Stimulated activated CD4-positive, alpha-beta T cell treated with anti-CD3 and anti-CD28 coated beads, TNF-alpha, amount 100 ng/mL, for 4 hours (primary cell): ENCODE results near the gene KIAA0040.

Source experiments
- DNase-seq, 3 experiments: peaks; one replicate each; pipeline ENCODE4 v3.0.0-alpha.2; 2020; ENCODE audit warnings: low read depth in 3 of 3

Gene KIAA0040

GRCh38 chr1:175192630-175193526 lies at the start of gene KIAA0040:
KIAA0040 (minus strand) TSS chr1:175192776; CDS start chr1:175161013, 31,763 bp downstream.
- DNase-seq = peak in 2 of 3 experiments; percentile 29 to 39

GRCh38 chr1:175237389-175237788 lies 44.8 kb upstream of the KIAA0040 start:
- DNase-seq = no peak

- no peak for DNase-seq
Observed at GRCh38 chr1:175234639-175235038, 42.1 kb upstream of the KIAA0040 start.

GRCh38 chr1:175232335-175232734 lies 39.8 kb upstream of the KIAA0040 start:
- DNase-seq = no peak

- no peak for DNase-seq
Observed at GRCh38 chr1:175225805-175226129, 33.2 kb upstream of the KIAA0040 start.

GRCh38 chr1:175222296-175222938 lies 29.8 kb upstream of the KIAA0040 start:
- no peak for DNase-seq

- no peak for DNase-seq
Observed at GRCh38 chr1:175221557-175222175, 29.1 kb upstream of the KIAA0040 start.

- DNase-seq = no peak
Observed at GRCh38 chr1:175220853-175221556, 28.4 kb upstream of the KIAA0040 start.

- no peak for DNase-seq
Observed at GRCh38 chr1:175219774-175220173, 27.2 kb upstream of the KIAA0040 start.

GRCh38 chr1:175218786-175219434 lies 26.3 kb upstream of the KIAA0040 start:
- DNase-seq = no peak

GRCh38 chr1:175217721-175218531 lies 25.4 kb upstream of the KIAA0040 start:
- DNase-seq = no peak

- no peak for DNase-seq
Observed at GRCh38 chr1:175216444-175216843, 23.9 kb upstream of the KIAA0040 start.

- DNase-seq = no peak
Observed at GRCh38 chr1:175211656-175212055, 19.1 kb upstream of the KIAA0040 start.

- DNase-seq = no peak
Observed at GRCh38 chr1:175210744-175211143, 18.2 kb upstream of the KIAA0040 start.

- DNase-seq = no peak
Observed at GRCh38 chr1:175209493-175209921, 16.9 kb upstream of the KIAA0040 start.

- DNase-seq = peak in 1 of 3 experiments; percentile 28
Observed at GRCh38 chr1:175208773-175209492, 16.4 kb upstream of the KIAA0040 start.

GRCh38 chr1:175207971-175208370 lies 15.4 kb upstream of the KIAA0040 start:
- no peak for DNase-seq

- DNase-seq = no peak
Observed at GRCh38 chr1:175206687-175207086, 14.1 kb upstream of the KIAA0040 start.

- no peak for DNase-seq
Observed at GRCh38 chr1:175204330-175204729, 11.8 kb upstream of the KIAA0040 start.

GRCh38 chr1:175203570-175204068 lies 11.0 kb upstream of the KIAA0040 start:
- DNase-seq = no peak
